ENCODE data around the gene PLEKHG4B. TPM values are rescaled to one million over a fixed set of nuclear protein-coding genes. Genes with fewer than 3 reads are reported as not detected.

Gene PLEKHG4B
- total RNA-seq, 2 donors from 2014 or later, result 8.9 to 14.4 TPM

DNA sequence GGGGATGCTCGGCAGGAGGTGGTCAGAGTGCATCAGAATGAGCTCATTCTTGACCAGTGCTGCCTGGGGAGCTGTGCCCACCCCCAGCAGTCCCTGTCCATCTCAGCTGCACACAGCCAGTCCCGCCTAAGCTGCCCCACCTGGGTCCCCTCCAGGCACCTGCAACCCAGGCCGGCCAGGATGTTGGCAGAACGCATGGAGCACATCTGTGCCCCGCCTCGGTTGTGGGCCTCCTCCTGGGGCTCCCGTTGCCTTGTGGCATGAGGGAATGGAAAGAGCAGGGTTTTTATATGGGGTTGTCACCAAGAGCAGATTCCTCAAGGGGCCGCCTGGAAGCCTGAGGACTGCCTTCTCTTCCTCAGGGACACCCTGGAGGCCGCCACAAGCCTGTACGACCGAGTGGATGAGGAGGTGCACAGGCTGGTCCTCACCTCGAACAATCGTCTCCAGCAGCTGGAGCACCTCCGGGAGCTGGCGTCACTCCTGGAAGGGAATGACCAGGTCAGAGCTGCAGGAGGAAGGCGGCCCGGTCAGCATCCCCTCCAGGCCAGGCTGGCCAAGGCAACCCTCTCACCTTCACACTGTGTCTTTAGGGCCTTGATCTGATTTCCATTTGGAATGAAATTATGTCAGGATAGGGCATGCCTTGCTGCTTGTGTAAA, 64.6 kb downstream of the PLEKHG4B start:
- no peaks in the 10 kb centered on the region for H3K27me3 ChIP-seq (replicated peaks; ENCODE audit: insufficient read depth)
- H3K4me3 ChIP-seq, result no peak overlapping the region
- H3K9me3 ChIP-seq, result no peaks in the 10 kb centered on the region
- no peak for TF ChIP-seq POLR2A (IDR thresholded peaks at IDR 0.05)
- TF ChIP-seq, protein P1, sequence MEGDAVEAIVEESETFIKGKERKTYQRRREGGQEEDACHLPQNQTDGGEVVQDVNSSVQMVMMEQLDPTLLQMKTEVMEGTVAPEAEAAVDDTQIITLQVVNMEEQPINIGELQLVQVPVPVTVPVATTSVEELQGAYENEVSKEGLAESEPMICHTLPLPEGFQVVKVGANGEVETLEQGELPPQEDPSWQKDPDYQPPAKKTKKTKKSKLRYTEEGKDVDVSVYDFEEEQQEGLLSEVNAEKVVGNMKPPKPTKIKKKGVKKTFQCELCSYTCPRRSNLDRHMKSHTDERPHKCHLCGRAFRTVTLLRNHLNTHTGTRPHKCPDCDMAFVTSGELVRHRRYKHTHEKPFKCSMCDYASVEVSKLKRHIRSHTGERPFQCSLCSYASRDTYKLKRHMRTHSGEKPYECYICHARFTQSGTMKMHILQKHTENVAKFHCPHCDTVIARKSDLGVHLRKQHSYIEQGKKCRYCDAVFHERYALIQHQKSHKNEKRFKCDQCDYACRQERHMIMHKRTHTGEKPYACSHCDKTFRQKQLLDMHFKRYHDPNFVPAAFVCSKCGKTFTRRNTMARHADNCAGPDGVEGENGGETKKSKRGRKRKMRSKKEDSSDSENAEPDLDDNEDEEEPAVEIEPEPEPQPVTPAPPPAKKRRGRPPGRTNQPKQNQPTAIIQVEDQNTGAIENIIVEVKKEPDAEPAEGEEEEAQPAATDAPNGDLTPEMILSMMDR (IDR thresholded peaks at IDR 0.05), result no peak
- no peak for TF ChIP-seq POLR2AphosphoS5 (IDR thresholded peaks at IDR 0.05)
- H3K4me1 ChIP-seq (replicated peaks), result no peaks in the 10 kb centered on the region
- intact Hi-C loops (cut with DNase I), result no loop called here
- WGBS, result 82% methylated on average over 17 of the region's 17 CpGs
- no peak overlapping the region for H3K27ac ChIP-seq
- DNase-seq (ENCODE audit: low spot score), result no peak
- no peaks in the 10 kb centered on the region for H3K36me3 ChIP-seq

DNA sequence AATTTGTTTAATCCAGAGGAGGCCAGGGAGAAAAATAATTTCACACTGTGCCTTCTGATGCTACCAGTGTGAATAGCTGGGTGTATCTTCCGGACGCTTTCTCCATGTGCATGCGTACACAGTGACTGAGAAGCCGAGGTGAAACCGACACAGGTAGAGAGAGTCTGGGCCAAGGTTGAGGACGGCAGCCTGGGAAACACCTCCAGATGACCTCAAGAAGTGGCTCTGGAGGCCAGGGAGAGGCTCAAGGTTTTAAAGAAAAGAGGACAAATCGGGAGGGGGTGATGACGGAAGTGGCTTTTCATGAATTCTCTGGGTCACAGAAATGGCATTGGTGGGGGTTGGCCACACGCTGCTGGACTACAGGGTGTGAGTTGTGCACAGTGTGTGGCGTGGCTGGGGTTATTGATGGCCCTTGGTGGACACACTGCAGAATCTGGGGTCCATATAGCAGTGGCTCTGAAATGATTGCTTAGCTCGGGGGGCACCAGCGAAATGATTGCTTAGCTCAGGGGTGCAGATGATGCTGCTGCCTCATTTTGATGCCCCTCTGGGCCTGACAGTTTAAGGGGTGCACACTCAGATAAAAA, 65.3 kb downstream of the PLEKHG4B start:
- Histone ChIP-seq H3K36me3 (no peaks in the 10 kb centered on the region), H3K4me3 (no peak overlapping the region), H3K27me3 (replicated peaks; ENCODE audit: insufficient read depth) (no peaks in the 10 kb centered on the region), H3K27ac (no peak overlapping the region), H3K4me1 (replicated peaks) (no peaks in the 10 kb centered on the region), H3K9me3 (no peaks in the 10 kb centered on the region)
- TF ChIP-seq POLR2AphosphoS5 (IDR thresholded peaks at IDR 0.05) (no peak), POLR2A (IDR thresholded peaks at IDR 0.05) (no peak)
- TF ChIP-seq, protein P1 (IDR thresholded peaks at IDR 0.05), result no peak
- no peak for DNase-seq (ENCODE audit: low spot score)
- 94% methylated on average over 12 of the region's 12 CpGs for WGBS
- intact Hi-C loops (cut with DNase I), result no loop called here

DNA sequence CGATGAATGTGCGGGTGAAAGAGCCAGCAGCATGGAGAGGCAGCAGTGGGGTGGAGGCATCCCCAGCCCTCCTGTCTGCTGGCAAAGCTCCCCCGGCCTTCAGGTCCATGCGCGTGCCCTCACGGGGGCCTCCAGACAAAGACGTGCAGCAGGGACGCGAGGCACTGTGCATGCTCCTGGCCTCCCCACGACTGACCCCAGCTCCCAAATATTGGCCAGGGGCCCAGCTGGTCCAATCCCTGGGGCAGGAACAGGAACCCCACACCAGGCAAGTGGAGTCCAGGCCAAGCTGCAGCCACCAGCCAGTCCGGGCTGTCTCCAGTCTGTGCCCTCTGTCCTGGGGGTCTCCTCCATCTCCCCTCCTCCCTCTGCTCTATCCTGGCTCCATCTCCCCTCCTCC, 65.8 kb downstream of the PLEKHG4B start:
- no peaks in the 10 kb centered on the region for H3K4me1 ChIP-seq (replicated peaks)
- no peak overlapping the region for H3K4me3 ChIP-seq
- H3K36me3 ChIP-seq, result no peaks in the 10 kb centered on the region
- TF ChIP-seq POLR2A (IDR thresholded peaks at IDR 0.05), result no peak
- TF ChIP-seq, protein P1 (IDR thresholded peaks at IDR 0.05), result no peak
- TF ChIP-seq POLR2AphosphoS5 (IDR thresholded peaks at IDR 0.05), result no peak
- no peak for DNase-seq (ENCODE audit: low spot score)
- intact Hi-C loops (cut with DNase I), result no loop called here
- H3K27ac ChIP-seq, result no peak overlapping the region
- no peaks in the 10 kb centered on the region for H3K27me3 ChIP-seq (replicated peaks; ENCODE audit: insufficient read depth)
- no peaks in the 10 kb centered on the region for H3K9me3 ChIP-seq
- WGBS, result 78% methylated on average over 11 of the region's 11 CpGs

DNA sequence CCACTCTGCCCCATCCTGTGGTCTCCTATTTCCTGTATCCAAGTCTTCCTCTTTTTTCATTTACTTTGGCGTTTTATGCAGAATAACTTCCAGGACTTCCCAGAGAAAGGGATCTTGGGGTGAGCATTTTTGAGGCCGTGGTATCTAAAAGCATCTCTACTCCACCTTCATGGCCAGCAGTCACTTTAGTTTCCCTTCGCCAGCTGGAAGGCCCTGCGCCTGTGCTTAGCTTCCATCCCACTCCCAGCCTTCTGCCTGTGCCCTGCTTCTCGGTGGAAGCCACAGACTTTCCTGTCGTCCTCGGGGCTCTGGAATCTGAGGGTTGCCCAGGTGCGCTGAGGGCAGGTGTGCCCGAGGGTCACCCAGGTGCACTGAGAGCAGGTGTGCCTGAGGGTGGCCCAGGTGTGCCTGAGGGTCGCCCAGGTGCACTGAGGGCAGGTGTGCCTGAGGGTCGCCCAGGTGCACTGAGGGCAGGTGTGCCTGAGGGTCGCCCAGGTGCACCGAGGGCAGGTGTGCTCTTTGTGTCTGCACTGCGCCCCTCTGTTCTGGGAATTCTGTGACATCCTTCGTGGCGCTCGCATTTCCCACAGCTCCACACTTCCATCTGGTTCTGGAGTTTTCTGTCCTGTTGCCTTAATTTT, 67.0 kb downstream of the PLEKHG4B start:
- no peaks in the 10 kb centered on the region for H3K4me1 ChIP-seq (replicated peaks)
- TF ChIP-seq POLR2AphosphoS5 (IDR thresholded peaks at IDR 0.05) (no peak), POLR2A (IDR thresholded peaks at IDR 0.05) (no peak)
- TF ChIP-seq, protein P1 (IDR thresholded peaks at IDR 0.05), result no peak
- H3K9me3 ChIP-seq, result no peaks in the 10 kb centered on the region
- H3K4me3 ChIP-seq, result no peak overlapping the region
- 85% methylated on average over 17 of the region's 17 CpGs for WGBS
- no peaks in the 10 kb centered on the region for H3K36me3 ChIP-seq
- DNase-seq (ENCODE audit: low spot score), result no peak
- no peak overlapping the region for H3K27ac ChIP-seq
- intact Hi-C loops (cut with DNase I), result no loop called here
- no peaks in the 10 kb centered on the region for H3K27me3 ChIP-seq (replicated peaks; ENCODE audit: insufficient read depth)
